Peyer's patch (tissue), 4 donors: Measurements from ENCODE around the gene GTF2F2.

Experiments
- CTCF ChIP-seq, 6 experiments: fragments of 450-650 bp in 4 of 6; fragments of 200-600 bp in 2 of 6; sonication (generic) in 1 of 6; IDR thresholded peaks; one replicate each; pipeline ENCODE4 v1.5.1; 2017 to 2019; ENCODE audit warnings: antibody characterized with exemption in 6 of 6, mild to moderate bottlenecking in 3 of 6, moderate library complexity in 1 of 6
- POLR2A ChIP-seq, 2 donors: fragments of 450-650 bp; IDR thresholded peaks; one replicate each; pipeline ENCODE4 v1.5.1; 2017; ENCODE audit warnings: antibody characterized with exemption in 2 of 2, mild to moderate bottlenecking in 2 of 2, moderate library complexity in 2 of 2

GRCh38 chr13:45225370-45225769 is 105.1 kb downstream of the GTF2F2 start:
- TF ChIP-seq CTCF (IDR thresholded peaks at IDR 0.05) = no peak
- no peak for TF ChIP-seq POLR2A (IDR thresholded peaks at IDR 0.05)
